MG63 (cell line): Measurements from ENCODE around the gene MRPS35. TPM values are rescaled to one million over a fixed set of nuclear protein-coding genes. Genes with fewer than 3 reads are reported as not detected.

Source experiments
- DNase-seq: peaks from one replicate; pipeline ENCODE4 v3.0.0-alpha.2; 2020
- H3K27me3 ChIP-seq: fragments of 250-450 bp; sonication (Bioruptor Pico); 2 replicates; pipeline ENCODE4 v1.5.1; 2020; ENCODE audit warnings: mild to moderate bottlenecking, moderate library complexity
- H3K36me3 ChIP-seq: fragments of 250-450 bp; sonication (Bioruptor Pico); 2 replicates; pipeline ENCODE4 v1.5.1; 2020; ENCODE audit warnings: mild to moderate bottlenecking, moderate library complexity
- H3K4me3 ChIP-seq: fragments of 250-450 bp; sonication (Bioruptor Pico); 2 replicates; pipeline ENCODE4 v1.5.1; 2020; ENCODE audit warnings: mild to moderate bottlenecking, moderate library complexity
- H3K9me3 ChIP-seq: fragments of 250-450 bp; sonication (Bioruptor Pico); 2 replicates; pipeline ENCODE4 v1.5.1; 2020; ENCODE audit warnings: mild to moderate bottlenecking, moderate library complexity
- total RNA-seq: library from RNA; depleted of rRNA; stranded (reverse); fragments of >200 nt; shearing (Covaris generic); gene quantifications from 2 replicates; pipeline ENCODE4 v1.2.3, GENCODE V29; 2014; ENCODE audit warnings: low replicate concordance

The MRPS35 gene
- total RNA-seq, 1 experiment from 2014 or later, result 88.8 TPM

DNA sequence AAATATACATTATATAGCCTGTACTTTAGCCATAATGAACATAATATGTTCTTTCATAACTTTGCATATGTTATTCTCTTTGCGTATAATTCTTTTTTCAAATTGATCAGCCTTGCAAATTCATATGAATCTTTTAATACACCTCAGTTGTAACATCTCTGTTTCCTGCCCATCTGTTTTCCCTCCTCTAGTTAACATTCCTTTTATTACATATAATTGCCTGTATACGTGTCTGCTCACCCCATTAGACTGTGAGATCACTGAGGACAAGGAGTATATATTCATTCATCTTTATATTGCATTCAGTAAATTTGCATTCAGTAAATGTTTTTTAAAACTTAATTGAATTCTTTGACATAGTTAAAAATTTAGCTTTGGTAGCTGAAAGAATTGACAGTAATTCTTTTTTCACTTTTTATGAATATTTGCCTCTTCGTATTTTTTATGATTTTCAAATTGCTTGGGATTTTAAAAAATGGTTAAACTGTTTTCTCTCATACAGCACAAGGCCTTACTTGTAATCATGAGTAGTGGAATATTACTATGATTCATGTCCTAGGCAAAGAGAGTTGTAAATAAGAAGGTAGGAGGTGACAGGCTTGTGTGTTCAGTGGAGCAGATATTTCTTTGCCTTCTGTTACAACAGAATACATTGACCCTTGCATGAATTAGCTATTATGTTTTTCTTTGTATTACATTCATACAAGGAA is 36.6 kb downstream of the MRPS35 start:
- H3K4me3 ChIP-seq, result no peak overlapping the region
- DNase-seq, result no peak
- H3K27me3 ChIP-seq, result no peaks in the 10 kb centered on the region
- H3K36me3 ChIP-seq, result peaks cover 30% of the 10 kb centered on the region
- no peaks in the 10 kb centered on the region for H3K9me3 ChIP-seq

- Histone ChIP-seq H3K36me3 (peaks cover 38% of the 10 kb centered on the region), H3K9me3 (no peaks in the 10 kb centered on the region), H3K27me3 (no peaks in the 10 kb centered on the region), H3K4me3 (no peak overlapping the region)
- DNase-seq, result no peak
Observed at GRCh38 chr12:27751386-27752047, 40.9 kb downstream of the MRPS35 start.

DNA sequence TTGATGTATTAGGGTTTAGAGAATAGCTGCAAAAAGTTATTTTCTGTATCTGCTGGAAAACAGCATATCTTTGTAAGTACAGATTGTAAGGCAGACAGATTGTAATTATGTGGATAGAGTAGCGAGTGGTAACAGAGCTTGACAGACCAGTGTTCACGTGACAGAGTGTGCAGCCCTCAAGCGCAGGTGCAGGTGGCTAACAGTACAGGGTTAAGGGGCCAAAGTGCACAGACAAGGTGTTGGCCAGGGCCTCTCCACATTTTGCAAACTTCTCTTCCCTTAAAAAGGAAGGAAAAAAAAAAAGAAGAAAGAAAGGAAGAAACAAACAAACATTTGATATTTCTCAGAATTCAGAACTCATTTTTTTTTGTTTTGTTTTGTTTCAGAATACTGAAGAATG is 44.2 kb downstream of the MRPS35 start:
- no peak for DNase-seq
- H3K36me3 ChIP-seq, result peaks cover 30% of the 10 kb centered on the region
- H3K27me3 ChIP-seq, result no peaks in the 10 kb centered on the region
- no peaks in the 10 kb centered on the region for H3K9me3 ChIP-seq
- H3K4me3 ChIP-seq, result no peak overlapping the region

DNA sequence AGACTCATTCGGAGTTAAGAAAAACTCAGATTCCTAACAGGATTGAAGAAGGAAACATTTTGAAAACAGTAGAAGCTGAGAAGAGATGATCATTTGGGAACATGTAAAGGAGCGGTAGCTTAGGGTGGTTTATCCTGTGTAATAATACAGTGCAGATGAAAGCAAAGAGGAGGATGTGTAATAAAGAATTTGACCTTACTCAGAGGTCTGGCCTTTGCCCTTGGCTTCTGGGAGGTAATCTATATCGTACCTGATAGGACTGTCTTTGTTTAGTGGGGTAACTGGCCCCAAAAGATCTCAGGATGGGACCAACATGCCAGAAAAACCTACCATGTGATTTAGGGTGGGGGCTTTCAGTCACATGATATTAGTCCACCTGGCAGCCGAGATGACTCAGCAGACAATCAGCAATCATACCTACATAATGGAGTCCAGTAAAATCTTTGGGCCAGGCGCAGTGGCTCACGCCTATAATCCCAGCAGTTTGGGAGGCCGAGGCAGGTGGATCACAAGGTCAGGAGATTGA is 46.1 kb downstream of the MRPS35 start:
- Histone ChIP-seq H3K36me3 (peaks cover 26% of the 10 kb centered on the region), H3K4me3 (no peak overlapping the region)

GRCh38 chr12:27762757-27763156 is 52.1 kb downstream of the MRPS35 start:
- peaks cover 2% of the 10 kb centered on the region; the same call in 1 of the 2 replicates for H3K36me3 ChIP-seq
- H3K27me3 ChIP-seq, result no peaks in the 10 kb centered on the region
- no peak for DNase-seq
- no peak overlapping the region for H3K4me3 ChIP-seq
- H3K9me3 ChIP-seq, result no peaks in the 10 kb centered on the region

More for the DNA sequence above, 46.1 kb downstream of the MRPS35 start:
- no peak for DNase-seq
- H3K27me3 ChIP-seq, result no peaks in the 10 kb centered on the region
- H3K9me3 ChIP-seq, result no peaks in the 10 kb centered on the region

- no peak overlapping the region for H3K4me3 ChIP-seq
Observed at GRCh38 chr12:27766587-27766986, 56.0 kb downstream of the MRPS35 start.

GRCh38 chr12:27769142-27769673 is 58.6 kb downstream of the MRPS35 start:
- no peaks in the 10 kb centered on the region for H3K9me3 ChIP-seq
- H3K36me3 ChIP-seq, result no peaks in the 10 kb centered on the region
- no peaks in the 10 kb centered on the region for H3K27me3 ChIP-seq
- no peak for DNase-seq
- no peak overlapping the region for H3K4me3 ChIP-seq

More at GRCh38 chr12:27766587-27766986, 56.0 kb downstream of the MRPS35 start:
- Histone ChIP-seq H3K9me3 (no peaks in the 10 kb centered on the region), H3K27me3 (no peaks in the 10 kb centered on the region), H3K36me3 (0 out of 2 replicates have a peak, but pooled peaks cover under 1% of the 10 kb centered on the region)
- DNase-seq, result no peak

DNA sequence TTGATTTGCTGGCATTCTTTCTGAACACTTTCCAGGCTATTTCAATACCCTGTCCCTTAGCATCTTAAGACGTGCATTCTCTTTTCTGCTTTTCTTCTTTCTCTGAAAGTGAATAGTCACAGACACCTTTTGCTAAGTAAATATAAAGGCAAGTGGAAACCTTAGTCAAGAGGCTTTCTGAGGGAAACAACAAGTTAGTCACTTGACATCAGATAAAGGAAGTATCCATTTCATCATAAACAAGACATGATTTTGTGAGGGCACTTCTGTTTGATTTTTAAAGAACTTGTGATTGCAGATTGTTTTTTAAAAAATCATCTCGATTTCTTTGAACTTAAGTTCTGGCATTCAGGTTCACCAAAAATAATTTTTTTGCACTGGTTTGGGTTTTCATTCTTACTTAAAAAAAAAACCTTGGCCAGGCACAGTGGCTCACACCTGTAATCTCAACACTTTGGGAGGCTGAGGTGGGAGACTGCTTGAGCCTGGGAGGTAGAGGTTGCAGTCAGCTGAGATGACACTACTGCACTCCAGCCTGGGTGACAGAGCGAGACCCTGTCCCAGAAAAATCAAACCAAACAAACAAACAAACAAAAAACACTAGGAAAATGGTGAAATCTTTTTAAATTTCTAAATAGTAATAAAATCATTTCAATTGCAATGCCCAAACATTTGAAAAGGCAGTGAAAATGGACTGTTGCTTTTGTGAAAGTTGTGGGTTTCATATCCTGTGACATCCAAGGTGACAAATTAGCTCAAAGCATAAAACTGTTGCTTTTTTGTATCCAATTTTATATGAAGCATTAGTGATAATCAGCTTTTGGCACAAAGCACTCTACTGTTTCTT is 61.1 kb downstream of the MRPS35 start:
- H3K36me3 ChIP-seq, result no peaks in the 10 kb centered on the region
- no peaks in the 10 kb centered on the region for H3K27me3 ChIP-seq
- no peaks in the 10 kb centered on the region for H3K9me3 ChIP-seq
- no peak for DNase-seq
- H3K4me3 ChIP-seq, result no peak overlapping the region

DNA sequence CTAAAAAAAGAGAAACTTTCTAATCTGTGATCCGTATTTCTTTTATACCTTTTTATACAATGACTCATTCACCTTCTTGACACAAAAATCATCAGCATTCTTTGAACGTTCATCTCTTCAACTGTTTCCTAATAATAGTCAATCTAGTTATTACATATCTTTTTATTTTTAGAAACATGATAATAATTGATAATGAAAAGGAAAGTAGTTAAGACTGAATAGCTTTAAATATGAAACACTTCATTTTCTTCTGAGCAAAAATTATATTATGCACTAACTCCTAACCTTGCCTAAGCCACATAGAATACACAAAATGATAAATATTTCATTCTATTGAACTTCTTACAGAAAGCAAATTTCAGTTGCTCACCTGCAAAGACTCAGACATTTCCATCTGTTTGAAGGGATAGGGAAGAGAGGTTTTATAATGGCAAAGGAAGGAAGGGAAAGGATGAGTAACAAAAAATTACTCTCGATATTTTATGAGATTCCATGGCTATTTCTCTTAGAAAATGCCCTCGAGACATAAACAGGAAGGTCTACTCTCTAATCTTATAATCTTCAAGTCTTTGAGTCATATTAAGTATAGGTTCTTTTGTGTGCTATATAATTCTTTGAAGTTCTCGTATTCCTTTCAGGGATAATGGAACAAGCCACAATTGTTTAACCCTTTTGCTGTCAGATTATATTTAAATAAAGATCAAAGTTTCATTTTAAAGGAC is 61.9 kb downstream of the MRPS35 start:
- Histone ChIP-seq H3K36me3 (no peaks in the 10 kb centered on the region), H3K4me3 (no peak overlapping the region), H3K27me3 (no peaks in the 10 kb centered on the region), H3K9me3 (no peaks in the 10 kb centered on the region)
- DNase-seq, result no peak

GRCh38 chr12:27777141-27777540 is 66.5 kb downstream of the MRPS35 start:
- H3K9me3 ChIP-seq, result no peaks in the 10 kb centered on the region
- H3K4me3 ChIP-seq, result no peak overlapping the region
- H3K27me3 ChIP-seq, result no peaks in the 10 kb centered on the region
- peaks cover 16% of the 10 kb centered on the region for H3K36me3 ChIP-seq
- DNase-seq, result no peak

DNA sequence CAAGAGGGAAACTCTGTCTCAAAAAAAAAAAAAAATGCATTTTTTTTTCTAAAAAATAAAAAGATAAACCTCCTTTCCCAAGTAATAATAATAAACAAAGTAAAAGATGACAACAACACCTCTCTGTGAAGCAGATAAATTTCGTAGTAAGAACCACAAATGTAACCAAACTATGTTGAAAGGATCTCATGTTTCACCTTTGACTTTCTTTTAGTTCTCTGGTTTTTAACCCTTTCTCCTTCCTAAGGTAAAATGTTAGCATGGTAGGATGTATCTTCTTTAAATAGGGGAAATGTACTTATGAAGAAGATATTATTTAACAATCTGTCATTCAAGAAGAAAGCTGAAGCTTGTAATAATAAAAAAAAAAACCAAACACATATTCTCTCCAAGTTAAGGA is 67.6 kb downstream of the MRPS35 start:
- DNase-seq, result no peak
- no peak overlapping the region for H3K4me3 ChIP-seq

GRCh38 chr12:27779416-27779919 is 68.8 kb downstream of the MRPS35 start:
- DNase-seq, result peak; percentile 6
- Histone ChIP-seq H3K9me3 (no peaks in the 10 kb centered on the region), H3K36me3 (peaks cover 26% of the 10 kb centered on the region), H3K4me3 (peak overlapping the region; percentile 76), H3K27me3 (no peaks in the 10 kb centered on the region)

More for the DNA sequence above, 67.6 kb downstream of the MRPS35 start:
- Histone ChIP-seq H3K27me3 (no peaks in the 10 kb centered on the region), H3K36me3 (peaks cover 24% of the 10 kb centered on the region), H3K9me3 (no peaks in the 10 kb centered on the region)

GRCh38 chr12:27779920-27780611 is 69.4 kb downstream of the MRPS35 start, which contains the start of the genes KLHL42 and MANSC4:
KLHL42 (plus strand) TSS chr12:27780233; CDS start chr12:27780331, 98 bp downstream.
MANSC4 (minus strand) TSS chr12:27780236; CDS start chr12:27771276, 8,960 bp downstream.
- Histone ChIP-seq H3K27me3 (no peaks in the 10 kb centered on the region), H3K4me3 (peak within 1 kb of the TSS; percentile 76), H3K9me3 (no peaks in the 10 kb centered on the region), H3K36me3 (peaks cover 31% of the 10 kb centered on the region)
- peak; percentile 85 for DNase-seq

GRCh38 chr12:27780612-27781408 is 70.2 kb downstream of the MRPS35 start:
- H3K27me3 ChIP-seq, result no peaks in the 10 kb centered on the region
- peaks cover 34% of the 10 kb centered on the region for H3K36me3 ChIP-seq
- peak; percentile 35 for DNase-seq
- H3K9me3 ChIP-seq, result no peaks in the 10 kb centered on the region
- peak overlapping the region; percentile 76 for H3K4me3 ChIP-seq
